Stimulated activated CD4-positive, alpha-beta T cell treated with anti-CD3 and anti-CD28 coated beads, TNF-alpha, amount 100 ng/mL, for 48 hours (primary cell): ENCODE results near the gene FAM120A.
"Not testable (repeated sequence)": the region's sequence is repeated elsewhere in the genome, so short reads cannot be mapped to it uniquely, and the experiment has no call there.

Experiments
- DNase-seq, 3 donors: peaks; one replicate each; pipeline ENCODE4 v3.0.0-alpha.2; 2020; ENCODE audit warnings: low read depth in 3 of 3

FAM120A gene

GRCh38 chr9:93511228-93511627, 59.7 kb downstream of the FAM120A start:
- DNase-seq = not testable (repeated sequence)

GRCh38 chr9:93512170-93512812, 60.8 kb downstream of the FAM120A start:
- not testable (repeated sequence) for DNase-seq

- no peak for DNase-seq
Observed at GRCh38 chr9:93513606-93514005, 62.1 kb downstream of the FAM120A start.

GRCh38 chr9:93517331-93517730, 65.8 kb downstream of the FAM120A start:
- no peak for DNase-seq

- DNase-seq = no peak
Observed at GRCh38 chr9:93520523-93520922, 69.0 kb downstream of the FAM120A start.

- no peak for DNase-seq
Observed at GRCh38 chr9:93522736-93523135, 71.3 kb downstream of the FAM120A start.

- no peak for DNase-seq
Observed at GRCh38 chr9:93523518-93524144, 72.1 kb downstream of the FAM120A start.

GRCh38 chr9:93525476-93525875, 74.0 kb downstream of the FAM120A start:
- DNase-seq = no peak

GRCh38 chr9:93531374-93531773, 79.9 kb downstream of the FAM120A start:
- DNase-seq = no peak

- no peak for DNase-seq
Observed at GRCh38 chr9:93532141-93532540, 80.7 kb downstream of the FAM120A start.

- DNase-seq = no peak
Observed at GRCh38 chr9:93533863-93534262, 82.4 kb downstream of the FAM120A start.

- no peak for DNase-seq
Observed at GRCh38 chr9:93536167-93536566, 84.7 kb downstream of the FAM120A start.

GRCh38 chr9:93536874-93537273, 85.4 kb downstream of the FAM120A start:
- no peak for DNase-seq

- DNase-seq = no peak
Observed at GRCh38 chr9:93540305-93540704, 88.8 kb downstream of the FAM120A start.

- DNase-seq = no peak
Observed at GRCh38 chr9:93541005-93541404, 89.5 kb downstream of the FAM120A start.

GRCh38 chr9:93541581-93542349, 90.3 kb downstream of the FAM120A start:
- no peak for DNase-seq

GRCh38 chr9:93543117-93543516, 91.6 kb downstream of the FAM120A start:
- no peak for DNase-seq

- no peak for DNase-seq
Observed at GRCh38 chr9:93546356-93546755, 94.9 kb downstream of the FAM120A start.

- no peak for DNase-seq
Observed at GRCh38 chr9:93549611-93550010, 98.1 kb downstream of the FAM120A start.

- no peak for DNase-seq
Observed at GRCh38 chr9:93552923-93553322, 101.4 kb downstream of the FAM120A start.

- DNase-seq = no peak
Observed at GRCh38 chr9:93555370-93555769, 103.9 kb downstream of the FAM120A start.

- no peak for DNase-seq
Observed at GRCh38 chr9:93557366-93558137, 106.1 kb downstream of the FAM120A start.
